Fibroblast of lung (primary cell): ENCODE measurements around the gene GSE1. TPM values are rescaled to one million over a fixed set of nuclear protein-coding genes. Genes with fewer than 3 reads are reported as not detected.
"Not testable (repeated sequence)": the region's sequence is repeated elsewhere in the genome, so short reads cannot be mapped to it uniquely, and the experiment has no call there.

Source experiments
- DNase-seq, 2 donors: peaks; one replicate each; pipeline versions ENCODE4 v3.0.0 to v3.0.0-alpha.2; 2010; ENCODE audit warnings: low read depth in 2 of 2
- H2AFZ ChIP-seq: 2 replicates; pipeline ENCODE4 v1.5.1; 2012; ENCODE audit warnings: low read length, control low read depth, inconsistent platforms
- H3K27ac ChIP-seq: 2 replicates; pipeline ENCODE4 v1.5.1; 2011; ENCODE audit warnings: low read length, control low read depth; ENCODE audit not compliant: insufficient read depth
- H3K27me3 ChIP-seq: 2 replicates; pipeline ENCODE4 v1.5.1; 2011; ENCODE audit warnings: mild to moderate bottlenecking, low read length; ENCODE audit not compliant: control insufficient read depth, insufficient read depth
- H3K36me3 ChIP-seq: 2 replicates; pipeline ENCODE4 v1.5.1; 2011; ENCODE audit warnings: low read length; ENCODE audit not compliant: control insufficient read depth, insufficient read depth
- H3K4me1 ChIP-seq: 2 replicates; pipeline ENCODE4 v1.5.1; 2011; ENCODE audit warnings: low read length; ENCODE audit not compliant: control insufficient read depth, insufficient read depth; ENCODE audit errors: extremely low read depth
- H3K4me2 ChIP-seq: 2 replicates; pipeline ENCODE4 v1.5.1; 2011; ENCODE audit warnings: low read length, control low read depth; ENCODE audit not compliant: insufficient read depth; ENCODE audit errors: extremely low read depth
- H3K4me3 ChIP-seq, 4 experiments: fragments of 200-600 bp in 1 of 4; sonication (generic) in 1 of 4; replicated peaks in 1 of 4; 2 replicates each; pipeline ENCODE4 v1.5.1; 2011 to 2016; ENCODE audit warnings: low read length in 4 of 4, low read depth in 3 of 4, mild to moderate bottlenecking in 3 of 4, control low read depth in 2 of 4, inconsistent platforms in 1 of 4, mixed read lengths in 1 of 4; ENCODE audit not compliant: insufficient read depth in 1 of 4; ENCODE audit errors: control extremely low read depth in 1 of 4
- H3K79me2 ChIP-seq: 2 replicates; pipeline ENCODE4 v1.5.1; 2012; ENCODE audit warnings: mild to moderate bottlenecking, low read length, inconsistent platforms; ENCODE audit not compliant: control insufficient read depth, insufficient read depth
- H3K9ac ChIP-seq: 2 replicates; pipeline ENCODE4 v1.5.1; 2011; ENCODE audit warnings: mild to moderate bottlenecking, low read length, control low read depth; ENCODE audit not compliant: insufficient read depth
- H3K9me3 ChIP-seq: 2 replicates; pipeline ENCODE4 v1.5.1; 2012; ENCODE audit warnings: low read depth, low read length; ENCODE audit not compliant: control insufficient read depth, insufficient read depth
- H4K20me1 ChIP-seq: 2 replicates; pipeline ENCODE4 v1.5.1; 2011; ENCODE audit warnings: low read length; ENCODE audit not compliant: control insufficient read depth, insufficient read depth; ENCODE audit errors: extremely low read depth
- CTCF ChIP-seq, 2 donors: IDR thresholded peaks in 1 of 2; conservative IDR thresholded peaks in 1 of 2; 1 replicate in 1 of 2; 2 replicates in 1 of 2; pipeline ENCODE4 v1.5.1; 2011 to 2012; ENCODE audit warnings: low read length in 2 of 2, control low read depth in 1 of 2, inconsistent platforms in 1 of 2, low read depth in 1 of 2, mild to moderate bottlenecking in 1 of 2
- EZH2 ChIP-seq: IDR thresholded peaks from 2 replicates; pipeline ENCODE4 v1.5.1; 2012; ENCODE audit warnings: low read length, control low read depth, mild to moderate bottlenecking; ENCODE audit errors: missing control alignments
- polyA plus RNA-seq, 2 donors: library from polyadenylated mRNA; depleted of rRNA in 1 of 2; stranded (reverse) in 1 of 2; unstranded in 1 of 2; fragments of >200 nt; gene quantifications; 2 replicates each; pipeline ENCODE4 v1.2.1, GENCODE V29; 2011 to 2012; ENCODE audit warnings: missing spikeins in 1 of 2
- total RNA-seq: library from RNA; depleted of rRNA; stranded (reverse); fragments of >200 nt; gene quantifications from 2 replicates; pipeline ENCODE4 v1.2.1, GENCODE V29; 2014

GSE1 gene
- total and polyA plus RNA-seq, 2 donors (not counting 1 experiment from before 2014, with no cell fraction given): 11.0 to 35.7 TPM

GRCh38 chr16:85591381-85591780 lies 21.7 kb upstream of the GSE1 start:
- peaks cover 2% of the 10 kb centered on the region for H4K20me1 ChIP-seq
- no peak overlapping the region for H3K27ac ChIP-seq
- peaks cover 8% of the 10 kb centered on the region for H3K79me2 ChIP-seq
- no peaks in the 10 kb centered on the region for H3K27me3 ChIP-seq
- H3K9me3 ChIP-seq: no peaks in the 10 kb centered on the region
- peaks cover 3% of the 10 kb centered on the region for H3K4me1 ChIP-seq
- no peak overlapping the region for H3K4me2 ChIP-seq
- H3K9ac ChIP-seq: no peak overlapping the region
- H3K36me3 ChIP-seq: no peaks in the 10 kb centered on the region
- no peak for TF ChIP-seq CTCF (conservative IDR thresholded peaks at IDR 0.05 in 1 of 2, IDR thresholded peaks at IDR 0.05 in 1 of 2; ENCODE audit: low read depth in 1 of 2, low read length in 2 of 2)
- no peak for TF ChIP-seq EZH2
- H2AFZ ChIP-seq: no peak overlapping the region
- no peak for DNase-seq
- no peak overlapping the region for H3K4me3 ChIP-seq

GRCh38 chr16:85592277-85592676 lies 20.8 kb upstream of the GSE1 start:
- H3K27me3 ChIP-seq, H2AFZ ChIP-seq, H3K9ac ChIP-seq, H3K4me2 ChIP-seq, DNase-seq, H4K20me1 ChIP-seq, H3K4me1 ChIP-seq, H3K36me3 ChIP-seq, H3K9me3 ChIP-seq, H3K79me2 ChIP-seq, H3K4me3 ChIP-seq, H3K27ac ChIP-seq: not testable (repeated sequence)

GRCh38 chr16:85592700-85593493 lies 20.2 kb upstream of the GSE1 start:
- H3K27ac ChIP-seq: no peak overlapping the region
- peaks cover 3% of the 10 kb centered on the region for H3K4me1 ChIP-seq
- H3K27me3 ChIP-seq: no peaks in the 10 kb centered on the region
- no peaks in the 10 kb centered on the region for H3K9me3 ChIP-seq
- TF ChIP-seq EZH2 (no peak), CTCF (conservative IDR thresholded peaks at IDR 0.05 in 1 of 2, IDR thresholded peaks at IDR 0.05 in 1 of 2; ENCODE audit: low read depth in 1 of 2, low read length in 2 of 2) (no peak)
- H3K36me3 ChIP-seq: no peaks in the 10 kb centered on the region
- peak; percentile 62 to 68 for DNase-seq
- peaks cover 2% of the 10 kb centered on the region for H4K20me1 ChIP-seq
- no peak overlapping the region for H2AFZ ChIP-seq
- H3K4me3 ChIP-seq: no peak overlapping the region
- no peak overlapping the region for H3K9ac ChIP-seq
- no peak overlapping the region for H3K4me2 ChIP-seq
- H3K79me2 ChIP-seq: peaks cover 8% of the 10 kb centered on the region
